ENCODE results near the gene TLL1. TPM values are rescaled to one million over a fixed set of nuclear protein-coding genes. Genes with fewer than 3 reads are reported as not detected.

TLL1 gene
- total RNA-seq, 1 donor from 2014 or later: not detected

- DNase-seq (no peak), ATAC-seq (ENCODE audit: low read depth) (no peak)
- Mint-ChIP-seq H3K4me1 (no peaks in the 10 kb centered on the region), H3K27me3 (no peaks in the 10 kb centered on the region), H3K9me3 (no peaks in the 10 kb centered on the region), H3K36me3 (ENCODE audit: low read depth) (no peaks in the 10 kb centered on the region), H3K27ac (no peak overlapping the region), H3K4me3 (no peak overlapping the region)
- no peak for TF ChIP-seq CTCF (IDR thresholded peaks at IDR 0.05)
- POLR2A ChIA-PET: no interaction called here
- intact Hi-C loops (cut with micrococcal nuclease): no loop called here
- CTCF ChIA-PET: no interaction called here
Observed at GRCh38 chr4:166012129-166013030, 139.3 kb downstream of the TLL1 start.

- no peak for ATAC-seq (ENCODE audit: low read depth)
- CTCF ChIA-PET: no interaction called here
- POLR2A ChIA-PET: no interaction called here
- H3K36me3 Mint-ChIP-seq (ENCODE audit: low read depth): no peaks in the 10 kb centered on the region
- no peaks in the 10 kb centered on the region for H3K27me3 Mint-ChIP-seq
- DNase-seq: no peak
- H3K9me3 Mint-ChIP-seq: no peaks in the 10 kb centered on the region
- H3K4me1 Mint-ChIP-seq: no peaks in the 10 kb centered on the region
- no peak for TF ChIP-seq CTCF (IDR thresholded peaks at IDR 0.05)
- intact Hi-C loops (cut with micrococcal nuclease): no loop called here
- H3K27ac Mint-ChIP-seq: no peak overlapping the region
- H3K4me3 Mint-ChIP-seq: no peak overlapping the region
Observed at GRCh38 chr4:166014411-166014810, 141.4 kb downstream of the TLL1 start.

- no peak overlapping the region for H3K27ac Mint-ChIP-seq
- no peak for ATAC-seq (ENCODE audit: low read depth)
- intact Hi-C loops (cut with micrococcal nuclease): no loop called here
- DNase-seq: no peak
- no peaks in the 10 kb centered on the region for H3K36me3 Mint-ChIP-seq (ENCODE audit: low read depth)
- H3K4me1 Mint-ChIP-seq: no peaks in the 10 kb centered on the region
- no peak overlapping the region for H3K4me3 Mint-ChIP-seq
- H3K9me3 Mint-ChIP-seq: no peaks in the 10 kb centered on the region
- CTCF ChIA-PET: no interaction called here
- no peak for TF ChIP-seq CTCF (IDR thresholded peaks at IDR 0.05)
- POLR2A ChIA-PET: no interaction called here
- H3K27me3 Mint-ChIP-seq: no peaks in the 10 kb centered on the region
Observed at GRCh38 chr4:166017804-166018203, 144.8 kb downstream of the TLL1 start.

- Mint-ChIP-seq H3K27me3 (no peaks in the 10 kb centered on the region), H3K4me3 (no peak overlapping the region), H3K4me1 (no peaks in the 10 kb centered on the region), H3K9me3 (no peaks in the 10 kb centered on the region), H3K36me3 (ENCODE audit: low read depth) (no peaks in the 10 kb centered on the region), H3K27ac (no peak overlapping the region)
- CTCF ChIA-PET: no interaction called here
- no peak for DNase-seq
- POLR2A ChIA-PET: no interaction called here
- ATAC-seq (ENCODE audit: low read depth): no peak
- no peak for TF ChIP-seq CTCF (IDR thresholded peaks at IDR 0.05)
- intact Hi-C loops (cut with micrococcal nuclease): no loop called here
Observed at GRCh38 chr4:166019441-166020220, 146.6 kb downstream of the TLL1 start.

- no peak for TF ChIP-seq CTCF (IDR thresholded peaks at IDR 0.05)
- intact Hi-C loops (cut with micrococcal nuclease): no loop called here
- Mint-ChIP-seq H3K27ac (no peak overlapping the region), H3K4me1 (no peaks in the 10 kb centered on the region), H3K9me3 (no peaks in the 10 kb centered on the region), H3K36me3 (ENCODE audit: low read depth) (no peaks in the 10 kb centered on the region), H3K27me3 (no peaks in the 10 kb centered on the region), H3K4me3 (no peak overlapping the region)
- ChIA-PET POLR2A (no interaction called here), CTCF (no interaction called here)
- DNase-seq (no peak), ATAC-seq (ENCODE audit: low read depth) (no peak)
Observed at GRCh38 chr4:166021617-166022016, 148.6 kb downstream of the TLL1 start.

Measured in activated B cell treated with CpG ODN at 0.5 μM for 24 hours (primary cell).